Hippocampal formation (tissue), 2 donors: ENCODE data around the gene CCNA1.

Experiments used
- DNase-seq, 2 donors: peaks; one replicate each; lab custom pipeline; 2025; lab: John Stamatoyannopoulos, UW

The CCNA1 gene

GRCh38 chr13:36432106-36432544, at the start of gene CCNA1:
CCNA1 (plus strand) TSS chr13:36432495; CDS start chr13:36433057, 562 bp downstream.
- DNase-seq: peak; percentile 10 to 13

DNA sequence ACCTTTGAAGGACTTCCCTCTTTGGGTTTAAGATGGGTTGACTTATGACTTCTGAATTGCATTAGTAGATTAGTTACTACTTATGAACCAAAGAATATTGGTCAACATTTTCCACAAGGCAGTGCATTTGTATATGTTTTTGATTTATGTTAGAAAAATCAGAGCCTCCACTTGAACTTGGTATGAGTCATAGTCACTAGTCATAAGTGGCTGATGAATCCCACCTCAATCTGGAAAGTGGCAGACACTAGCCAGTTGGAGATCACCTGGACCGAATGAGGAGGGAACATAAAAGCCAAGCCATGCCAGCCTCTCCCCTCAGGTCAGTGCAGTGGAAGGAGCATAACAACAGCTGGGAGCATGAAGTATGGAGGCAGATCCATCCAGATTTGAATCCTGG, 46.8 kb upstream of the CCNA1 start:
- no peak for DNase-seq

GRCh38 chr13:36395280-36395679, 37.0 kb upstream of the CCNA1 start:
- DNase-seq: peak in 1 of 2 donors; percentile 81

DNA sequence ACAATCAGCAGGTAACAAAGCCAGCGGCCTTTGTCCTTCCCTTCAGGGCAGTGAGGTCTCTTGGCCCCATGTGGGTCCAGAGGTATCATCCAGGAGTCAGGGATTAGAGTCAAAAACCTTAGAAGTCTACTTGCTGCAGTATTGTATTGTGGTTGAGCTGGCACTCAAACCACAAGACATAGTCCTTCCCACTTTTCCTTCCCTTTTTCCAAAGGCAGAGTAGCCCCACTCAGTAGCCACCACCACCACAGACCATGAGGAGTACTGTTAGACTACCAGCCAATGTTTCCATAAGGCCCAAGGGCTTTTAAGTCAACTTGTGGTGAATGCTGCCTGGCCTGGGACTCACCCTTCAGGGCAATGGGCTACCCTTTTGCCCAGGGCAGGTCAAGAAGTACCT, 27.1 kb upstream of the CCNA1 start:
- no peak for DNase-seq

DNA sequence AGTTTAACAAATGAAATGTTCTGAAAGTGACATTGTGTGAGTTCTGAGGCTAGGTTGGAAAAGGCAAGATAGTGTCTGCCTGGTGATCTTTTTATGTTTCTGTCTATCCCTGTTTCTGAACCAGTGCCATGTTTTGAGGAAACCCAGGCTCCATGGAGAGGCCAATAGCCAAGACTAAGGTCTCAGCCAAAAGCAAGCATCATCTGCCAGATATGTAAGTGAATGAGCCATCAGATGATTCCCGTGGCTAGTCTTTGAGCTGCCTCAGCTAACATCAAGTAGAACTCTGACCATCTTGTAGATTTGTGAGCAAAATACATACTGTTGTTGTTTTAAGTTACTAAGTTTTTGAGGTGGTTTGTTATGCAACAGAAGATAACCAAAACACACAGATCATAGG, 19.6 kb upstream of the CCNA1 start:
- no peak for DNase-seq

- no peak for DNase-seq
Observed at GRCh38 chr13:36413161-36413560, 19.1 kb upstream of the CCNA1 start.

DNA sequence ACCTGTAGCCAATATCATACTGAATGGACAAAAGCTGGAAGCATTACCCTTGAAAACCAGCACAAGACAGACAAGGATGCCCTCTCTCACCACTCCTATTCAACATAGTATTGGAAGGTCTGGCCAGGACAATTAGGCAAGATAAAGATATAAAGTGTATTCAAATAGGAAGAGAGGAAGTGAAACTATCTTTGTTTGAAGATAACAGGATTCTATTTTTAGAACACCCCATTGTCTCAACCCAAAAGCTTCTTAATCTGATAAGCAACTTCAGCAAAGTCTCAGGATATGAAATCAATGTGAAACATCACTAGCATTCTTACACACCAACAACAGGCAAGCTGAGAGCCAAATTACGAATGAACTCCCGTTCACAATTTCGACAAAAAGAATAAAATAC, 17.8 kb upstream of the CCNA1 start:
- no peak for DNase-seq

- DNase-seq: no peak
Observed at GRCh38 chr13:36417331-36417730, 15.0 kb upstream of the CCNA1 start.

- DNase-seq: no peak
Observed at GRCh38 chr13:36418022-36418805, 14.1 kb upstream of the CCNA1 start.

DNA sequence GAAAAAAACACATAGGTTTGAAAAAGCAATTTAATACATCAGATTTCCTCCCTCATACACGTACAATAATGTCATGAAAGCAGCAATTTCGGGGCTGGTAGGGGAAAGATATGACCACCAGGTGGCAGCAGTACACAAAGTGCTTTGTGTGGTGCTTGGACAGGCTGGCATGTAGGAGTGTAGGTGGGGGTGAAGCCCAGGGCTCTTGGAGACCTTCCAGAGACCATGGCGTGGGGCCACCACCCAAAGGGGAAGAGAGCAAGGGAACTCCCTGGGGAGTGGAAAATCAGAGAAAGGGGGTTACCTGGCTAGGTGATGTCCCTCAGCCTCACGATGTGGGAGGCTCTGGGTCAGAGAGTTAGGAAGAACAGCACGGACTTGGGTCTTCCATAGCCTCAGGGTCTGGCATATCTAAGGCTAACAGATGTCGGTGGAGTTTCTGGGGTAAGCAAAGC, 11.8 kb upstream of the CCNA1 start:
- peak; percentile 61 to 68 for DNase-seq

GRCh38 chr13:36421447-36421846, 10.8 kb upstream of the CCNA1 start:
- no peak for DNase-seq

GRCh38 chr13:36428086-36428485, 4.2 kb upstream of the CCNA1 start:
- DNase-seq: no peak

DNA sequence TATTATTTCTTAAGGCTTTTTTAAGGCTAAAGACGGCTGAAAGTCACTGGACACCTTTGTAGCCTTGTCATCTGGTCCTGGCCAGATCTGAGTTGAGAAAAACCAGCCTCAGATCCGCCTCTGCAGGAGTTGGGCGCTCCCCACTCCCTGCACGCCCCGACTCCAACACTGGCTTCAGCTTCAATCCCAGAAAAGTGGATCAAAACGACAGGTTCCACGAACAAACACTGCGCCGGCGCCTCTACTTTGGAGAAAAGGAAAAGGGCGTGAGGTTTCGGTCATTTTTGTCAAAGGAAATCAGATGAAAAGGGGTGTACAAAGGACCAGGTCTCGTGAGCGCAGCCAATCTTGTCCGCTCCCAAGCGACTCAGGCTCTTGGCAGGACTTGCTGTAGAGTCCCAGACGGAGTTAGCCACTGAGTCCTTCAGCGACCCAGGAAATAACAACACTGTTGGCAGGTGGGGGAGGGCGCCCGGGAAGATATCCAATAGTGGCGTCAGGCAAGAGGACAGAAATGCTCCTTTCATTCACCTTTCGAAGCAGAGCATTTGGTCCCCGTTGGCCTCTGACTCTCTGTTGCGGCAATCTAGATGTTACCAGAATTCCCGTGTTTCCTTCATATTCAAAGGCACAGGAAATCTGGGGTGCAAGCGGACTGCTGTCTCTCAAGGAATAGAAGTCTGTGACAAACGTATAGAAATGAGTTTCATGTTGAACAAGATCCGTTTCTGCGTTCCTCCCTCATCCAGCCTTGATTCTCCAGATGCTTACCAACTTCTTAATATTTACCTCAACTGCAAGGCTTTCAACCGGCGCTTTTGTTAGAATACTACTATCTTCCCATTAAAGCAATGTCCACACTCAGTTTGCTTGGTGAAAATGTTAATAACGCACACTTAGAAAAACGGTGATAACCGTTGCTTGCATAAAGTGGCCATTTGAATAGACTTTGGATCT, 1.8 kb upstream of the CCNA1 start:
- no peak for DNase-seq

DNA sequence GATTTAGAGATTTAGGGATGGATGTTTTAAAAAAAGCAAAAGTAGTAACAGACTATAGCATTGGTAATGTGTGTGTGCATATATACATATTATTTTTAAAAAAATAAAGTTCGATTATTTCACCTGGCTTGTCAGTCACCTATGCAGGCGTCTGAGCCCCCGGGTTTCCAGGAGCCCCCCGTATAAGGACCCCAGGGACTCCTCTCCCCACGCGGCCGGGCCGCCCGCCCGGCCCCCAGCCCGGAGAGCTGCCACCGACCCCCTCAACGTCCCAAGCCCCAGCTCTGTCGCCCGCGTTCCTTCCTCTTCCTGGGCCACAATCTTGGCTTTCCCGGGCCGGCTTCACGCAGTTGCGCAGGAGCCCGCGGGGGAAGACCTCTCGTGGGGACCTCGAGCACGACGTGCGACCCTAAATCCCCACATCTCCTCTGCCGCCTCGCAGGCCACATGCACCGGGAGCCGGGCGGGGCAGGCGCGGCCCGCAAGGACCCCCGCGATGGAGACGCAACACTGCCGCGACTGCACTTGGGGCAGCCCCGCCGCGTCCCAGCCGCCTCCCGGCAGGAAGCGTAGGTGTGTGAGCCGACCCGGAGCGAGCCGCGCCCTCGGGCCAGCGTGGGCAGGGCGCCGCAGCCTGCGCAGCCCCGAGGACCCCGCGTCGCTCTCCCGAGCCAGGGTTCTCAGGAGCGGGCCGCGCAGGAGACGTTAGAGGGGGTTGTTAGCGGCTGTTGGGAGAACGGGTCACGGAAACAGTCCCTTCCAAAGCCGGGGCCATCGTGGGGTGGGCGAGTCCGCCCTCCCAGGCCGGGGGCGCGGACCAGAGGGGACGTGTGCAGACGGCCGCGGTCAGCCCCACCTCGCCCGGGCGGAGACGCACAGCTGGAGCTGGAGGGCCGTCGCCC, 840 bp upstream of the CCNA1 start:
- no peak for DNase-seq

GRCh38 chr13:36436811-36437210, 4.5 kb downstream of the CCNA1 start:
- DNase-seq: no peak

- DNase-seq: no peak
Observed at GRCh38 chr13:36438594-36439483, 6.5 kb downstream of the CCNA1 start.

DNA sequence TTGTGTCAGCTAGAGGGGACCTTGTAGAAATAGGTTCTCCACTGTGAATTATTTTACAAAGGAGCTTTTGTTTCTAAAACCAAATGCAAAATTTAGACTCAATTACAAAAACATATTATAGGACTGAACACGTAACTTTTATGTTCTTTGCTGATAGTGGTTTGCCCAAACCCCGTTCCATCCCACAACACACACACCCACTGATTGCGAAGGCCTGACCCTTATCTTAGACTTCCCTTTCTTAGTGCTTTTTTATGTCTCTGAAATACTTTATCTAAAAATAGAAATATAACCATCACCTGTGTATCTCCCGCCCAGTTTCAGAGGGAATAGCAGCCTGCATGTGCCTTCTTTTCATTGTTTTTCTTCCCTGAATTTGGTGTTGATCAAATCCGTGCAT, 13.0 kb downstream of the CCNA1 start:
- no peak for DNase-seq

GRCh38 chr13:36445891-36446351, 13.6 kb downstream of the CCNA1 start:
- no peak for DNase-seq

- no peak for DNase-seq
Observed at GRCh38 chr13:36447501-36447900, 15.2 kb downstream of the CCNA1 start.

DNA sequence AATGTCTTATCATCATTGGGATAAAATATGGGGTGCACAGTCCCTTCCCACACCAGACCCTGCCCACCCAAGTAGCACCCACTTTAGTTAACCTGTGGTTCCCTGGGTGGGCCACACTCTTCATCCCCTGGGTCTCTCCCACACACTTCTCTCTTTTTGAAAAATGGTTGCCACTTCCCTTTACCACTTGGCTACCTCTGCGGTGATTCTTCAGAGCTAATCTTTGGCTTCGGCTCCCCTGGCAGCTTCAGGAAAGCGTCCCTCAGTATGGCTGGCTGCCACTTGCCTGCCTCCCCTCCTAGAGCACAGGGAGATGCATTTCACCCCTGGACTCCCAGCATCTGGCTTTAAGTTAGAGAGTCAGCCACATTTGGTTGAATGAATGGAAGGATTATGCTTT, 18.2 kb downstream of the CCNA1 start:
- DNase-seq: no peak

DNA sequence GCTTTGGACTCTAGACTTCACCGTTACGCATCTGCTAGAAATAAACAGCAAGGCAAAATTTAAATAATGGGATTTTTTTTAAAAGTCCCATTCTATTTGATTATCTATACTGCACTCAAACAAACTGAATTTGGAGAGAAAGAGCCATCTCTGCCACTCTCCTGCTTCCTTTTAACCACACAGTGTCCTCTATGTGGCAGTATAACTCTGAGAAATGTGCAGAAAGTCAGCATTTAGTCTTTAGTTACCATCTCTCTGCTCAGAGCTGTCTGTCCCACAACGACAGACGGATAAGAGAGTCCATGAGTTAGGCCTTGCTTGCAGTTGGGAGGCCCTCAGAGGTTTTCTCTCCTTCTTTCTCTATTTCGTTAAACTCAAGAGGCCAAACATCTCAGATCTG, 21.2 kb downstream of the CCNA1 start:
- peak in 1 of 2 donors; percentile 29 for DNase-seq
